GM18907 (cell line): ENCODE data around the gene BAK1.
"Not testable (repeated sequence)": the region's sequence is repeated elsewhere in the genome, so short reads cannot be mapped to it uniquely, and the experiment has no call there.

Experiments used
- ATAC-seq: cut with Tn5 transposase; IDR thresholded peaks from one replicate; pipeline ENCODE4 v1.9.1; 2021; ENCODE audit warnings: mild to moderate bottlenecking, moderate library complexity; ENCODE audit not compliant: unreplicated experiment

Gene BAK1

GRCh38 chr6:33609019-33609418 lies 28.9 kb upstream of the BAK1 start:
- no peak for ATAC-seq

GRCh38 chr6:33607784-33608161 lies 27.7 kb upstream of the BAK1 start:
- no peak for ATAC-seq

GRCh38 chr6:33607126-33607783 lies 27.2 kb upstream of the BAK1 start:
- no peak for ATAC-seq

- ATAC-seq = no peak
These were observed 26.6 kb upstream of the BAK1 start for GRCh38 chr6:33606642-33607041.

GRCh38 chr6:33604941-33605854 lies 25.1 kb upstream of the BAK1 start:
- ATAC-seq = no peak

- ATAC-seq = no peak
These were observed 22.1 kb upstream of the BAK1 start for GRCh38 chr6:33602180-33602579.

- ATAC-seq = no peak
These were observed 20.7 kb upstream of the BAK1 start for GRCh38 chr6:33600761-33601160.

GRCh38 chr6:33599413-33599938 lies 19.4 kb upstream of the BAK1 start:
- no peak for ATAC-seq

- no peak for ATAC-seq
These were observed 17.7 kb upstream of the BAK1 start for GRCh38 chr6:33597551-33598322.

GRCh38 chr6:33596894-33597293 lies 16.8 kb upstream of the BAK1 start:
- not testable (repeated sequence) for ATAC-seq

GRCh38 chr6:33595001-33595846 lies 15.1 kb upstream of the BAK1 start:
- no peak for ATAC-seq

- no peak for ATAC-seq
These were observed 13.3 kb upstream of the BAK1 start for GRCh38 chr6:33593414-33593727.

GRCh38 chr6:33592595-33593413 lies 12.7 kb upstream of the BAK1 start:
- peak; percentile 60 for ATAC-seq

- ATAC-seq = no peak
These were observed 12.2 kb upstream of the BAK1 start for GRCh38 chr6:33592280-33592594.

GRCh38 chr6:33591424-33592032 lies 11.5 kb upstream of the BAK1 start:
- no peak for ATAC-seq

- no peak for ATAC-seq
These were observed 10.6 kb upstream of the BAK1 start for GRCh38 chr6:33590531-33591198.

GRCh38 chr6:33589731-33590530 lies 9.9 kb upstream of the BAK1 start:
- peak; percentile 24 for ATAC-seq

GRCh38 chr6:33589392-33589730 lies 9.3 kb upstream of the BAK1 start:
- ATAC-seq = no peak
